Testis (tissue), 3 donors: Measurements from ENCODE around the gene PCNX1. TPM values are rescaled to one million over a fixed set of nuclear protein-coding genes. Genes with fewer than 3 reads are reported as not detected.

Experiments used
- DNase-seq: peaks from one replicate; pipeline ENCODE4 v3.0.0-alpha.2; 2019
- H3K27ac ChIP-seq, 2 donors: fragments of 200-600 bp; sonication (generic); one replicate each; pipeline ENCODE4 v1.5.1; 2019
- H3K27me3 ChIP-seq: fragments of 200-600 bp; sonication (generic); one replicate; pipeline ENCODE4 v1.5.1; 2019
- H3K36me3 ChIP-seq: fragments of 200-600 bp; sonication (generic); one replicate; pipeline ENCODE4 v1.5.1; 2017; ENCODE audit warnings: low read depth; ENCODE audit errors: missing control alignments
- H3K4me1 ChIP-seq: fragments of 200-600 bp; sonication (generic); one replicate; pipeline ENCODE4 v1.5.1; 2019
- H3K4me3 ChIP-seq, 2 donors: fragments of 200-600 bp; sonication (generic); one replicate each; pipeline ENCODE4 v1.5.1; 2017 to 2019
- H3K9me3 ChIP-seq: fragments of 200-600 bp; sonication (generic); one replicate; pipeline ENCODE4 v1.5.1; 2017
- CTCF ChIP-seq, 3 experiments: fragments of 450-650 bp in 2 of 3; fragments of 200-600 bp in 1 of 3; sonication (generic) in 1 of 3; IDR thresholded peaks; one replicate each; pipeline ENCODE4 v1.5.1; 2016 to 2019; ENCODE audit warnings: antibody characterized with exemption in 3 of 3, mild to moderate bottlenecking in 2 of 3, moderate library complexity in 1 of 3
- POLR2A ChIP-seq: fragments of 450-650 bp; IDR thresholded peaks from one replicate; pipeline ENCODE4 v1.6.1; 2017; ENCODE audit warnings: antibody characterized with exemption, mild to moderate bottlenecking, moderate library complexity
- WGBS, 2 donors: methylation state at CpG; one replicate each; pipeline ENCODE4 v1.1.5; 2018; 5-methylcytosine and 5-hydroxymethylcytosine counted together
- intact Hi-C: fragments of 100-400 bp; cut with DNase I; formaldehyde crosslinking; loops from one replicate; pipeline ENCODE4 v1.15.1; 2023; ENCODE audit warnings: low total_unique reads
- polyA plus RNA-seq: library from polyadenylated mRNA; stranded (reverse); fragments of 350-450 nt; fragmentation: Illumina TruSeq; extraction: RNeasy Lipid Tissue Mini Kit (QIAGEN cat#74804); gene quantifications from one replicate; pipeline ENCODE4 v1.2.3, GENCODE V29; 2014; ENCODE audit warnings: low read depth, low replicate concordance; ENCODE audit not compliant: insufficient read depth
- total RNA-seq, 2 donors: library from RNA; depleted of rRNA; stranded (reverse); fragments of >200 nt; gene quantifications; one replicate each; pipeline ENCODE4 v1.2.3, GENCODE V29; 2016

PCNX1 gene
- total and polyA plus RNA-seq, 3 donors from 2014 or later, result 70.9 to 123 (median 105) TPM

- DNase-seq, result no peak
- H3K9me3 ChIP-seq, result no peaks in the 10 kb centered on the region
- intact Hi-C loops, result no loop called here
- H3K27me3 ChIP-seq, result no peaks in the 10 kb centered on the region
- no peak for TF ChIP-seq POLR2A
- no peak for TF ChIP-seq CTCF (IDR thresholded peaks at IDR 0.05)
- no peaks in the 10 kb centered on the region for H3K4me1 ChIP-seq
- no peak overlapping the region for H3K27ac ChIP-seq
- no peak overlapping the region for H3K4me3 ChIP-seq
- no peaks in the 10 kb centered on the region for H3K36me3 ChIP-seq
Observed at GRCh38 chr14:70915415-70915814, 8.2 kb downstream of the PCNX1 start.

- Histone ChIP-seq H3K27me3 (no peaks in the 10 kb centered on the region), H3K4me3 (no peak overlapping the region), H3K4me1 (no peaks in the 10 kb centered on the region), H3K27ac (no peak overlapping the region), H3K36me3 (no peaks in the 10 kb centered on the region), H3K9me3 (no peaks in the 10 kb centered on the region)
- WGBS, 2 donors, result 86 to 88% methylated on average over 7 of the region's 7 CpGs
- intact Hi-C loops, result no loop called here
- no peak for TF ChIP-seq POLR2A
- TF ChIP-seq CTCF (IDR thresholded peaks at IDR 0.05), result no peak
- no peak for DNase-seq
Observed at GRCh38 chr14:70916300-70916699, 9.0 kb downstream of the PCNX1 start.

GRCh38 chr14:70916799-70917198 lies 9.5 kb downstream of the PCNX1 start:
- no peak for DNase-seq
- intact Hi-C loops, result no loop called here
- H3K27me3 ChIP-seq, result no peaks in the 10 kb centered on the region
- WGBS, 2 donors, result 81 to 82% methylated on average over 4 of the region's 4 CpGs
- no peaks in the 10 kb centered on the region for H3K36me3 ChIP-seq
- no peaks in the 10 kb centered on the region for H3K4me1 ChIP-seq
- no peaks in the 10 kb centered on the region for H3K9me3 ChIP-seq
- no peak for TF ChIP-seq CTCF (IDR thresholded peaks at IDR 0.05)
- TF ChIP-seq POLR2A, result no peak
- H3K27ac ChIP-seq, result no peak overlapping the region
- H3K4me3 ChIP-seq, result no peak overlapping the region

- intact Hi-C loops, result no loop called here
- no peak for DNase-seq
- Histone ChIP-seq H3K27me3 (no peaks in the 10 kb centered on the region), H3K27ac (no peak overlapping the region), H3K4me1 (no peaks in the 10 kb centered on the region), H3K9me3 (no peaks in the 10 kb centered on the region), H3K36me3 (no peaks in the 10 kb centered on the region), H3K4me3 (no peak overlapping the region)
- TF ChIP-seq CTCF (IDR thresholded peaks at IDR 0.05), result no peak
- TF ChIP-seq POLR2A, result no peak
- 81 to 91% methylated on average over 1 of the region's 1 CpG for WGBS, 2 donors
Observed at GRCh38 chr14:70917633-70918032, 10.4 kb downstream of the PCNX1 start.

DNA sequence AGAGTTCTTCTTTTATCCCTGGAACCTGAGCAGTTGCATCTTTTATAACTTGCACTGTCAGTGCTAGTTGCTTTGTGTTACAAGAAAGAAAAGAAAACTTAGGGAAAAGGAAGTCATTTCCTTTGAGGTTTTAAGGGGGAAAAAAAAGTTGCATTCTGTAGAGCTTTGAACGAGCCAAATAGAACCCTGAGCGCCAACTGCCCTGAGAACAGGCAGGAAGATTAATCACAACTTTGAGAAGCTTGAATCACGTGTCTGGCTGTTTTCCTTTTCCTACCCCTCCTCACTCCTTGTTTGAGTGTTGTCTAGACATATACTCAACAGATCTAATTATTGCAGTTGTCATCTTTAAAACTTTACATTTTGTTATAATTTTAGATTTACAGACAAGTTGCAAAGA lies 12.5 kb downstream of the PCNX1 start:
- H3K36me3 ChIP-seq, result no peaks in the 10 kb centered on the region
- 24 to 33% methylated on average over 3 of the region's 3 CpGs for WGBS, 2 donors
- DNase-seq, result no peak

More for the DNA sequence above, 12.5 kb downstream of the PCNX1 start:
- no peak overlapping the region for H3K4me3 ChIP-seq
- no peaks in the 10 kb centered on the region for H3K9me3 ChIP-seq
- H3K27me3 ChIP-seq, result no peaks in the 10 kb centered on the region
- no peaks in the 10 kb centered on the region for H3K4me1 ChIP-seq
- TF ChIP-seq CTCF (IDR thresholded peaks at IDR 0.05), result no peak
- no peak overlapping the region for H3K27ac ChIP-seq
- intact Hi-C loops, result no loop called here
